K562 (cell line): ENCODE results near the gene TEAD3. TPM values are rescaled to one million over a fixed set of nuclear protein-coding genes. Genes with fewer than 3 reads are reported as not detected.

Experiments
- ATF4 ChIP-seq: fragments of 450-650 bp; formaldehyde crosslinking; IDR thresholded peaks from 2 replicates; pipeline ENCODE4 v1.4.0; 2022; ENCODE audit warnings: mild to moderate bottlenecking, moderate library complexity
- BCL6 ChIP-seq: fragments of 250-450 bp; sonication (Bioruptor Pico); IDR thresholded peaks from 2 replicates; pipeline ENCODE4 v1.4.0; 2020
- E4F1 ChIP-seq: fragments of 250-450 bp; sonication (Bioruptor Pico); IDR thresholded peaks from 2 replicates; pipeline ENCODE4 v1.5.0; 2021; ENCODE audit warnings: mild to moderate bottlenecking, borderline replicate concordance
- TCF7L2 ChIP-seq: fragments of 150-350 bp; IDR thresholded peaks from 2 replicates; pipeline ENCODE4 v1.6.1; 2016; ENCODE audit warnings: low read depth, mild to moderate bottlenecking, low read length, moderate library complexity
- ZKSCAN3 ChIP-seq: fragments of 250-450 bp; sonication (Bioruptor Pico); IDR thresholded peaks from 2 replicates; pipeline ENCODE4 v1.4.0; 2020
- ZNF609 ChIP-seq: sonication (generic); formaldehyde crosslinking; IDR thresholded peaks from 2 replicates; pipeline ENCODE4 v1.8.1; 2023; ENCODE audit warnings: missing genetic modification reagents, mild to moderate bottlenecking, borderline replicate concordance
- polyA plus RNA-seq, 8 experiments: library from polyadenylated mRNA; depleted of rRNA in 4 of 8; stranded (reverse) in 5 of 8; unstranded in 3 of 8; fragments of >200 nt; fragmentation: Nextera tagmentation in 2 of 8; fragmentation: Illumina TruSeq in 1 of 8; extraction: Ambion mirVana in 2 of 8; extraction: Trizol in 1 of 8; gene quantifications; 2 replicates each; pipeline versions ENCODE4 v1.2.1 to v1.2.3, GENCODE V29; 2011 to 2014; ENCODE audit warnings: inconsistent platforms in 1 of 8, missing spikeins in 1 of 8
- total RNA-seq, 7 experiments: library from RNA; depleted of rRNA in 6 of 7; stranded (reverse); fragments of >200 nt in 6 of 7; fragmentation: Illumina TruSeq in 2 of 7; extraction: Trizol in 2 of 7; gene quantifications; 2 replicates each; pipeline versions ENCODE4 v1.2.1 to v1.2.3, GENCODE V29; 2011 to 2021; ENCODE audit warnings: low replicate concordance in 1 of 7

TEAD3 gene
- total and polyA plus RNA-seq, 9 of the 15 experiments (the other 6 are each of a cell fraction or from before 2014, with no cell fraction given) = 0.63 to 13.2 (median 3.3) TPM

- no peak for TF ChIP-seq E4F1 (CRISPR knock-in tag)
- TF ChIP-seq ATF4 (CRISPR knock-in tag) = no peak
- TF ChIP-seq ZKSCAN3 = no peak
- TF ChIP-seq ZNF609 (CRISPR knock-in tag) = no peak
- TF ChIP-seq TCF7L2 = no peak
- TF ChIP-seq BCL6 (CRISPR knock-in tag) = no peak
Observed at GRCh38 chr6:35436071-35436857, 60.6 kb downstream of the TEAD3 start (continued).
